MM.1S (cell line): Measurements from ENCODE around the gene NELL1.

ENCODE experiments used
- CTCF ChIP-seq: fragments of 300-600 bp; sonication (generic); IDR thresholded peaks from 2 replicates; pipeline ENCODE4 v1.5.1; 2016; ENCODE audit warnings: antibody characterized with exemption, low read length, mixed read lengths
- EZH2 ChIP-seq: fragments of 300-600 bp; sonication (generic); optimal IDR thresholded peaks from 2 replicates; pipeline ENCODE3; 2017; ENCODE audit warnings: low read depth, mild to moderate bottlenecking, antibody characterized with exemption, low read length, mixed read lengths
- EZH2phosphoT487 ChIP-seq: fragments of 300-600 bp; sonication (generic); IDR thresholded peaks from 2 replicates; pipeline ENCODE4 v1.6.1; 2018; ENCODE audit warnings: antibody characterized with exemption, low read length

- TF ChIP-seq CTCF (no peak), EZH2 (no peak), EZH2phosphoT487 (no peak)
Measured at GRCh38 chr11:21198498-21198897, 529.1 kb downstream of the NELL1 start.
